GM19193 (cell line): ENCODE data around the gene SPRED3.

Experiments used
- POLR2A ChIP-seq: IDR thresholded peaks from 4 replicates; pipeline ENCODE4 v1.6.1; 2011; ENCODE audit not compliant: insufficient read depth, insufficient read length; ENCODE audit errors: extremely low read depth

The SPRED3 gene

DNA sequence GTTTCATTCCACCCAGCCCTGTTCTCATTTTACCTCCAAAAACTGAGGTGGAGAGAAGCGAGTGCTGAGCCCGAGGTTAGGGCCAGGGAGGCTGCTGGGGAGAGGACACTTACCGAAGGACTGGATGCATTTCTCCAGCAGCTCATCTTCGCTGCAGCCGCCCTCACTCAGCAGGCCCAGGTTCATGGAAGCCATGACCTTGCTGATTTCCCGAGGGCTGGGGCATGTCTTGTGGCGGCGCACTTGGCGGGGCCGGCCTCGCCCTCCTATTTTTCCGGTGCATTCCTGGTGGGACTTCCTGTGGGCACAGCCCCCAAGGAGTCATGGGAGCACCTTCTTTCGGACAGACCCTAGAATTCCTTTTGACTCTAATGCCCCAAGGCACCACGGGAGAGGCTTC lies 33.4 kb downstream of the SPRED3 start:
- TF ChIP-seq POLR2A: no peak

GRCh38 chr19:38422438-38422837 lies 33.9 kb downstream of the SPRED3 start:
- TF ChIP-seq POLR2A: no peak

GRCh38 chr19:38424272-38424671 lies 35.8 kb downstream of the SPRED3 start:
- no peak for TF ChIP-seq POLR2A

DNA sequence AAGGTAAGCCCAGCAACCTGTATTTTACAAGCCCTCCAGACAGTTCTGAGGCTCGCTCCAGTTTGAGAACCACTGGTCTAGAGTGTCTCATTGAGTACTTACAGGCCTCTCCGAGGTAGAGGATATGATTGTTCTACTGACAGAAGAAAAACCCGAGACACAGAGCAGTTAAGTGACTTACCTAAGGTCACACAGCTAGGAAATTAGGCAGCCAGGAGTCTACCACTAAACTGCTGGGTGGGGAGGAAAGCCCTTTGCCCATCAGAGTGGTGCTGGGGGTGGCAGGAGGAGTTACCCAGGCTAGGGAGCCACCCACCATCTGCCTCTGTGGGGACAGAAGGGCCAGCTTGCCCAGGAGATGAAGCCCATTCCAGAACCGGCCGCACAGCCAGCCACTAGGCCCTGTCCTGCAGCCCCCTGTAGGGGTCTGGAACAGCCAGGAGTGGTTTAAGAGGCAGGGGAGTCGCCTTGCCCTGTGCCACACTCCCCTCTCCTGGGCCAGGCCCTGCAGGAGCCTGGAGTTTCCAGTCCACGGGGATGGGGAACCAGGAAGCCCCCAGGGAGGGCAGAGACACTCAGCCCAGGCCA lies 36.8 kb downstream of the SPRED3 start:
- no peak for TF ChIP-seq POLR2A

GRCh38 chr19:38425810-38426466 lies 37.4 kb downstream of the SPRED3 start, which contains the start of gene RASGRP4:
TSS of gene RASGRP4 (minus strand) at chr19:38426219. CDS start at chr19:38426091, 128 bp downstream.
- no peak for TF ChIP-seq POLR2A

GRCh38 chr19:38429055-38429810 lies 40.7 kb downstream of the SPRED3 start:
- no peak for TF ChIP-seq POLR2A

DNA sequence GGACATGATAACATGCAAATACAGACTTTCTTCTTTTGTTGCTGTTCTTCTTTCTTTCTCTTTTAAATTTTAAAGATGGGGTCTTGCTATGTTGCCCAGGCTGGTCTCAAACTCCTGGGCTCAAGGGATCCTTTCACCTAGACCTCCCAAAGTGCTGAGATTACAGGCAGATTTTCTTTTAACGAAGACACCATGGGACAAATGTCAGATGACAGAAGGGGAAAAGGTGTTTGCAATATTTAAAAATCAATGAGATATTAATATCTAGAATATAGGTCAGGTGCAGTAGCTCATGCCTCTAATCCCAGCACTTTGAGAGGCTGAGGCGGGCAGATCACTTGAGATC lies 41.3 kb downstream of the SPRED3 start:
- TF ChIP-seq POLR2A: no peak

- TF ChIP-seq POLR2A: no peak
Observed at GRCh38 chr19:38430931-38431330, 42.4 kb downstream of the SPRED3 start.

- no peak for TF ChIP-seq POLR2A
Observed at GRCh38 chr19:38433268-38433733, 44.8 kb downstream of the SPRED3 start, which contains the start of gene RYR1. TSS of gene RYR1 (plus strand) at chr19:38433691. CDS start at chr19:38433830, 139 bp downstream.

DNA sequence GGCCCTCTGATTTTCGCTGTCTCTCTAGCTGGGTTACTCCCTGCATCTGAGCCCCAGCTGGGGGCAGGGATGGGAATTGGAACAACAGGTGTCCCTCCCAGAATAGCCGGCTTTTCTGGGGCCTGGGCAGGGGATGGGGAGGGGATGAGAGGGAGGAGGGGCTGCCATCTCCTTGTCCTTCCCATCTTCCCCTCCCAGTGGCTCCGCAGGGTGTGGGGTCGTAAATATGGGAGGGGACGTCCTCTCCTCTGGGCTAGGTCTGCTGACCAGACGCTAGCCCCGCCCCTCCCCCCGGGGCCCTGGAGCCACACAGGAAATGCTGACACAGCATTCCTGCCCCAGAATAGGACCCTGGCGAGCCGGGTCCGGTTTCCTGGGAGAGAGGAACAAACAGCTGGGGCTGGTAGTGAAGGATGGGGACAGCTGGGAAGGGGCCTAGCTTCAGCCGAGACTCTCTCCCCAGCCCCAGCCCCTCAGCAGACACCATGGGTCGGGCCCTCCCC lies 46.1 kb downstream of the SPRED3 start:
- TF ChIP-seq POLR2A: no peak

DNA sequence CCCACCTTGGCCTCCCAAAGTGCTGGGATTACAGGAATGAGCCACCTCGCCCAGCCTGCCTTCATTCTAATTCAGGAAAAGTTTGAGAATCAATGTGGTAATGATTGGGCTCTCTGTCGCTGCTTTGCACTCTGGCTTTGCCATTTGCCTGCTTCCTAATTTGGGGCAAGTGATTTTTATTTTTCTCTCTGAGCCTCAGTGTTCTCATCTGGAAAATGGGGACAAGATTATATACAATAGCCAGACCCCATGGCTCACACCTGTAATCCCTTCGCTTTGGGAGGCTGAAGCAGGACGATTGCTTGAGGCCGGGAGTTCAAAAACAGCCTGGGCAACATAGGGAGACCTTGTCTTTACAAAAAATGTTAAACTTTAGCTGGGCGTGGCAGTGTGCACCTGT lies 48.8 kb downstream of the SPRED3 start:
- no peak for TF ChIP-seq POLR2A

DNA sequence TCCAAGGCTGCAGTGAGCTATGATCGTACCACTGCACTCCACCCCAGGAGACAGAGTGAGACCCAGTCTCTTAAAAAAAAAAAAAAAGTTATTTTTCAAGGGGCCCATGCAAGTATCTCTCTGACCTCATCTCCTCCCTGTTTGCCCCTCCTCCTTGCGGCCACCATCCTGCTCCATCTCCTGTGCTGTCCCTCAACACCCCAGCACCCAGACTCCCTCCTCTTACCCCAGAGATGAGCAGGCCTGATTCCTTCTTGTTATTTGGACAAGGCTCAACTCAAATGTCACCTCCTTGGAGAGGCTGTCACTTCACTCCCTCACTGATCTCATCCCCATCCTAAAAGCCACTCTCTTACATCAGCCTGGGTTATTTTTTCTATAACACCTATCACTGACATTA lies 49.4 kb downstream of the SPRED3 start:
- no peak for TF ChIP-seq POLR2A

DNA sequence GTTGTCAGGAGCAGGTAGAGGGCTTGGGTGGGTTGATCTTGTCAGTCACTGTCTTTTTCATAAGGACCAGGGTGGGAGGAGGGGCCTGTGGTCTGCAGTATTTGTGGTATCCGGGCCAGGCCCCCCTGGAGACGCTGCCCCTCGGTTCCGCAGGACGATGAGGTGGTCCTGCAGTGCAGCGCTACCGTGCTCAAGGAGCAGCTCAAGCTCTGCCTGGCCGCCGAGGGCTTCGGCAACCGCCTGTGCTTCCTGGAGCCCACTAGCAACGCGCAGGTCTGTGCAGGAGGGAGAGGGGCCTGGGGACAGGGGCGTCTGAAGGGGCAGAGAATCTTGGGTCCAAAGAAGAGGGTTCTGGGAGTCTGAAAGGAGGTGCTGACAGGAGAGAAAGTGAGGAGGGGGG lies 52.1 kb downstream of the SPRED3 start:
- TF ChIP-seq POLR2A: no peak

GRCh38 chr19:38441657-38442348 lies 53.3 kb downstream of the SPRED3 start:
- TF ChIP-seq POLR2A: no peak

- no peak for TF ChIP-seq POLR2A
Observed at GRCh38 chr19:38442736-38443135, 54.2 kb downstream of the SPRED3 start.

DNA sequence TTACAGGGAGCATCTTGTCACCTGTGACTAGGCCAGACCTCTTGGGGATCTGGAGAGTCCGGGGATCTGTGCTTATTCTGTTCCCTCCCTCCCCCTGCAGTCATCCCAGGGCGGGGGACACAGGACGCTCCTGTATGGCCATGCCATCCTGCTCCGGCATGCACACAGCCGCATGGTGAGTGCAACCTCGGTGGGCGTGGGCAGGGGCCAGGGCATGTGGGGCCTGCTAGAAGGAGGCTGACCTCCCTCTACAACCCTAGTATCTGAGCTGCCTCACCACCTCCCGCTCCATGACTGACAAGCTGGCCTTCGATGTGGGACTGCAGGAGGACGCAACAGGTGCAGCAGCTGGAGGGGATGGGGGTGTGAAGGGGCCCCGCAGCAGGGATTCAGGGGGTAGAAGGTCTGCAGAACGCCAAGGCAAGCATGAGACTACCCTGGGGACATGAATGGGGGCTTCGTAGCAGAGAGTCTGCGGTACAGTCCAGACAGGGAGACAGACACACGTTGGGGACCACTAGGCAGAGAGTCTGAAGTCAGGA lies 55.0 kb downstream of the SPRED3 start:
- TF ChIP-seq POLR2A: no peak

DNA sequence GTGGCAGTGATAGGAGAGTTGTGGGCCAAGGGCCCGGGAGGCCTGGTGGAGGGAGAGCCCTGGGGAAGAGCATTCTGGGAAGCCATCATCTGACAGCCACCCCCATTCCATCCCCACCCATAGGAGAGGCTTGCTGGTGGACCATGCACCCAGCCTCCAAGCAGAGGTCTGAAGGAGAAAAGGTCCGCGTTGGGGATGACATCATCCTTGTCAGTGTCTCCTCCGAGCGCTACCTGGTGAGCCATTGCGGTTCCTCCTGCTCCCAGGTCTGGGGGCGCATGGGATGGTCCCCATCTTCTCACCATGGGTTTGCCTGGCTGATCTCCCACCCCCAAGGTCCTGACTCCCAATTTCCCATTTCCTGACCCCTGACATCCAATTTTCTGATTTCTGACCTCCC lies 55.5 kb downstream of the SPRED3 start:
- no peak for TF ChIP-seq POLR2A
